Keratinocyte (primary cell): ENCODE data around the gene ENTPD5. TPM values are rescaled to one million over a fixed set of nuclear protein-coding genes. Genes with fewer than 3 reads are reported as not detected.

Experiments
- DNase-seq: peaks from one replicate; pipeline ENCODE4 v3.0.0-alpha.2; 2011; ENCODE audit warnings: low read depth, missing footprints, low spot score
- FAIRE-seq: peaks from 2 replicates; lab custom pipeline; 2011; peaks lifted over from hg19 to GRCh38; lab: Jason Lieb, UNC
- H2AFZ ChIP-seq: 2 replicates; pipeline ENCODE4 v1.6.0; 2012; ENCODE audit warnings: low read length, control low read depth, inconsistent platforms; ENCODE audit not compliant: control insufficient read depth
- H3K27ac ChIP-seq: 2 replicates; pipeline ENCODE4 v1.5.1; 2011; ENCODE audit warnings: low read length; ENCODE audit not compliant: control insufficient read depth, insufficient read depth
- H3K27me3 ChIP-seq: 3 replicates; pipeline ENCODE4 v1.6.0; 2011; ENCODE audit warnings: low read length; ENCODE audit not compliant: control insufficient read depth, insufficient read depth; ENCODE audit errors: extremely low read depth
- H3K36me3 ChIP-seq, 2 experiments: 2 replicates in 1 of 2; 3 replicates in 1 of 2; pipeline ENCODE4 v1.5.1; 2011; ENCODE audit warnings: low read length in 2 of 2, mild to moderate bottlenecking in 1 of 2; ENCODE audit not compliant: control insufficient read depth in 2 of 2, insufficient read depth in 2 of 2; ENCODE audit errors: extremely low read depth in 1 of 2
- H3K4me1 ChIP-seq: 3 replicates; pipeline ENCODE4 v1.5.1; 2011; ENCODE audit warnings: low read length; ENCODE audit not compliant: control insufficient read depth, insufficient read depth; ENCODE audit errors: extremely low read depth
- H3K4me2 ChIP-seq: 3 replicates; pipeline ENCODE4 v1.6.0; 2011; ENCODE audit warnings: low read depth, low read length; ENCODE audit not compliant: control insufficient read depth, insufficient read depth; ENCODE audit errors: extremely low read depth
- H3K4me3 ChIP-seq, 3 experiments: fragments of 200-600 bp in 1 of 3; sonication (generic) in 1 of 3; 2 replicates in 2 of 3; 3 replicates in 1 of 3; pipeline ENCODE4 v1.5.1; 2011 to 2016; ENCODE audit warnings: low read length in 3 of 3, mild to moderate bottlenecking in 3 of 3, control low read depth in 2 of 3, inconsistent platforms in 1 of 3, low read depth in 1 of 3, mixed read lengths in 1 of 3, mixed run types in 1 of 3, moderate library complexity in 1 of 3; ENCODE audit not compliant: control insufficient read depth in 2 of 3, insufficient read depth in 2 of 3; ENCODE audit errors: extremely low read depth in 1 of 3
- H3K79me2 ChIP-seq: 2 replicates; pipeline ENCODE4 v1.6.0; 2012; ENCODE audit warnings: low read length; ENCODE audit not compliant: control insufficient read depth, insufficient read depth
- H3K9ac ChIP-seq: 3 replicates; pipeline ENCODE4 v1.6.0; 2011; ENCODE audit warnings: low read length; ENCODE audit not compliant: control insufficient read depth, insufficient read depth; ENCODE audit errors: extremely low read depth
- H3K9me1 ChIP-seq: 3 replicates; pipeline ENCODE4 v1.6.0; 2011; ENCODE audit warnings: low read length; ENCODE audit not compliant: control insufficient read depth, insufficient read depth; ENCODE audit errors: extremely low read depth
- H3K9me3 ChIP-seq: 2 replicates; pipeline ENCODE4 v1.5.1; 2012; ENCODE audit warnings: low read depth, low read length; ENCODE audit not compliant: control insufficient read depth
- H4K20me1 ChIP-seq: 3 replicates; pipeline ENCODE4 v1.6.0; 2011; ENCODE audit warnings: low read length; ENCODE audit not compliant: control insufficient read depth, insufficient read depth; ENCODE audit errors: extremely low read depth
- CTCF ChIP-seq, 3 experiments: IDR thresholded peaks in 1 of 3; conservative IDR thresholded peaks in 1 of 3; optimal IDR thresholded peaks in 1 of 3; 2 replicates in 2 of 3; 3 replicates in 1 of 3; pipeline versions ENCODE3 to v1.5.1; 2011; ENCODE audit warnings: low read length in 3 of 3, mild to moderate bottlenecking in 3 of 3, moderate library complexity in 2 of 3, control low read depth in 1 of 3, inconsistent platforms in 1 of 3; ENCODE audit not compliant: insufficient read depth in 2 of 3; ENCODE audit errors: extremely low read depth in 1 of 3
- EZH2 ChIP-seq: IDR thresholded peaks from one replicate; pipeline ENCODE4 v1.6.1; 2012; ENCODE audit warnings: inconsistent platforms, mild to moderate bottlenecking, low read length, moderate library complexity
- dilution Hi-C: fragments of 300-500 bp; cut with MboI; formaldehyde crosslinking; loops from one replicate; pipeline ENCODE4 v1.7.0; 2020; ENCODE audit warnings: low sequenced_read_pairs; ENCODE audit not compliant: extremely low pct_ligation_motif_present
- polyA plus RNA-seq, 5 experiments: library from polyadenylated mRNA; depleted of rRNA in 3 of 5; stranded (reverse) in 3 of 5; stranded (forward) in 1 of 5; unstranded in 1 of 5; fragments of >200 nt; gene quantifications; 1 replicate in 1 of 5; 2 replicates in 3 of 5; 3 replicates in 1 of 5; pipeline versions ENCODE4 v1.2.1 to v1.2.3, GENCODE V29; 2011 to 2012; ENCODE audit warnings: missing spikeins in 2 of 5, low read depth in 1 of 5, low replicate concordance in 1 of 5

The ENTPD5 gene
- polyA plus RNA-seq, 1 donor (not counting 4 experiments of a cell fraction or from before 2014, with no cell fraction given) = 10.5 TPM

- H3K27ac ChIP-seq = no peak overlapping the region
- H3K27me3 ChIP-seq = no peaks in the 10 kb centered on the region
- DNase-seq (no peak), FAIRE-seq (no peak)
- TF ChIP-seq EZH2 = no peak
- TF ChIP-seq CTCF (optimal IDR thresholded peaks at IDR 0.05 in 1 of 3, IDR thresholded peaks at IDR 0.05 in 1 of 3, conservative IDR thresholded peaks at IDR 0.05 in 1 of 3; ENCODE audit: extremely low read depth in 1 of 3, insufficient read depth in 2 of 3, low read length in 3 of 3) = no peak
- no peak overlapping the region for H3K4me2 ChIP-seq
- no peaks in the 10 kb centered on the region for H3K9me1 ChIP-seq
- no peak overlapping the region for H3K4me3 ChIP-seq
- dilution Hi-C loops = no loop called here
- H2AFZ ChIP-seq = no peak overlapping the region
- no peaks in the 10 kb centered on the region for H3K79me2 ChIP-seq
- no peaks in the 10 kb centered on the region for H3K9me3 ChIP-seq
- no peaks in the 10 kb centered on the region for H4K20me1 ChIP-seq
- H3K36me3 ChIP-seq = peaks cover 0 to 10% of the 10 kb centered on the region in 2 experiments
- no peaks in the 10 kb centered on the region for H3K4me1 ChIP-seq
- no peak overlapping the region for H3K9ac ChIP-seq
Measured at GRCh38 chr14:73943083-73943482, 76.0 kb downstream of the ENTPD5 start.

- Histone ChIP-seq H3K9me3 (no peaks in the 10 kb centered on the region), H2AFZ (no peak overlapping the region), H4K20me1 (no peaks in the 10 kb centered on the region), H3K27ac (no peak overlapping the region), H3K79me2 (no peaks in the 10 kb centered on the region), H3K36me3 (peaks cover 0 to 10% of the 10 kb centered on the region in 2 experiments), H3K9me1 (no peaks in the 10 kb centered on the region), H3K4me1 (no peaks in the 10 kb centered on the region), H3K4me3 (no peak overlapping the region), H3K9ac (no peak overlapping the region), H3K4me2 (no peak overlapping the region), H3K27me3 (no peaks in the 10 kb centered on the region)
- DNase-seq = no peak
- no peak for TF ChIP-seq CTCF (optimal IDR thresholded peaks at IDR 0.05 in 1 of 3, IDR thresholded peaks at IDR 0.05 in 1 of 3, conservative IDR thresholded peaks at IDR 0.05 in 1 of 3; ENCODE audit: extremely low read depth in 1 of 3, insufficient read depth in 2 of 3, low read length in 3 of 3)
- no peak for TF ChIP-seq EZH2
- dilution Hi-C loops = no loop called here
- no peak for FAIRE-seq
Measured at GRCh38 chr14:73942180-73942579, 76.9 kb downstream of the ENTPD5 start.
